ENCODE data around the gene NCOA3.
A peak's percentile ranks its signal among the peaks of the same experiment; 100 is the strongest.

The NCOA3 gene

DNA sequence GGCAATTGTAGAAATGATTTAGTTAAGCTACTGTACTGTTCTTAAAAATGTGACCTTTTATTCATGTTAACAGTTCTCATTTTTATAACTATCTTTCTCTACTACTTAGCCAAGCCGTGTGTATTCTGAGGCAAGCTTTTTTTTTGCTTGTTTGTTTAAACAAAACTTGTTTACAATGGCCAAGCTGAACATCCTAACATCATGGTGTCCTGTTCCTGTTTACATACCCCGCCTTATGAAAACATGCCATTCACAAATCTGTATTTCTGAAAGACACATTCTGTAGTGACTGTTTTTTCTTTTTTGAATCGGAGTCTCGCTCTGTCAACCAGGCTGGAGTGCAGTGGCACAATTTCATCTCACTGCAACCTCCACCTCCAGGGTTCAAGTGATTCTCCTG, 140.9 kb downstream of the NCOA3 start:
- DNase-seq = no peak

DNA sequence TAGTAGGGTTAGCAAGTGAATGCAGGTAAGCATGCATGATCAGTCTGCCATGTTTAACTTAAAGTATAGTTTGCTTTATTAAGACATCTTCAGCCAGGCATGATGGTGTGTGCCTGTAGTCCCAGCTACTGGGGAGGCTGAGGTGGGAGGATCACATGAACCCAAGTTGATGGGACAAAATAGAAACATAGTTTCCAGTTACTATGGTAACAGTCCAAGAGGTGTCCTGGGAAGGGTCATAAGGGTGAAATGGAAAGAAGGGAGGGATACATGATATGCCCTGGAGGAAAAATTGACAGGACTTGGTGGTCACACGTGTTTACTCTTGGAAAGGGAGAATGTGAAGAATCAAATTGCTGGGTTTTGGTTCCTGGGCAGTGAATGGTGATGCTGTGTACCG, 143.9 kb downstream of the NCOA3 start:
- no peak for DNase-seq

DNA sequence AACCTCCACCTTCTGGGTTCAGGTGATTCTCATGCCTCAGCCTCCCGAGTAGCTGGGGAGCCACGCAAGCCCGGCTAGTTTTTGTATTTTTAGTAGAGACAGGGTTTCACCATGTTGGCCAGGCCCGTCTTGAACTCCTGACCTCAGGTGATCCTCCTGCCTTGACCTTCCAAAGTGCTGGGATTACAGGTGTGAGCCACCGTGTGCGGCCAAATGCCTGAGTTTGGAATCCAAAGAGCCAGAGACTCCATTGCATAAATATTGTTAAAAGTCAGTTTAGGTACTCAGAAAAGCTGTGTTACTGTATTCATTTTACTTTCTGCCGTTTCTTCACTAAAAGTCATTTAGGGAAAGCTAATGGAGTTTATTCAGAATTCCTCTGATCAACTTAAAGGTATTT, 146.3 kb downstream of the NCOA3 start:
- DNase-seq = no peak

DNA sequence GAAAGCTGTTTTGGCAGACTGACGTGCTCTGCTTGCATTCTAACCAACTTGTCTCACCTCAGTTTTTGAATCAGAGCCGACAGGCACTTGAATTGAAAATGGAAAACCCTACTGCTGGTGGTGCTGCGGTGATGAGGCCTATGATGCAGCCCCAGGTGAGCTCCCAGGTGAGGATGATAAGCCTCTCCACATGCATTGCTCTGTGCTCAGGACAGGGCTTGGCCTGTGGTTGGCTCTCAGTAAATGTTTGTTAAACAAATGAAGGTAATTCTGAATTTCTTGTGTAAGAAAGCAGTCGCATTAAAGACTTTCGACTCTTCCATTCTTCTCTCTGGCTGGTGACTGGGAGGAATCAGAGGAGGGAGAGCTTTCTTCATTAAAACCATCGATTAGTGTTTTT, 147.3 kb downstream of the NCOA3 start:
- DNase-seq = no peak

DNA sequence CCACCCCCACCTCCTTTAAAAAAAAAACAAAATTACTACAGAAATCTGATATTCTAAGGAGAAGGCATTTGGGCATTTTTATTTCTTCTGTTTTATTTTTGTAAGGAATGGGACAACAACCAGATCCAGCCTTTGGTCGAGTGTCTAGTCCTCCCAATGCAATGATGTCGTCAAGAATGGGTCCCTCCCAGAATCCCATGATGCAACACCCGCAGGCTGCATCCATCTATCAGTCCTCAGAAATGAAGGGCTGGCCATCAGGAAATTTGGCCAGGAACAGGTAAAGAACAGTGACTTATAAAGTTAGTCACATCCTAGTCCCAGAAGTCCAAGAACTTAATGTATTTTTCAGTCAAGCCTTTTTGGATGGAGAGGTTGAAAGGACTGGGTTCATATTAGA, 150.6 kb downstream of the NCOA3 start:
- no peak for DNase-seq

DNA sequence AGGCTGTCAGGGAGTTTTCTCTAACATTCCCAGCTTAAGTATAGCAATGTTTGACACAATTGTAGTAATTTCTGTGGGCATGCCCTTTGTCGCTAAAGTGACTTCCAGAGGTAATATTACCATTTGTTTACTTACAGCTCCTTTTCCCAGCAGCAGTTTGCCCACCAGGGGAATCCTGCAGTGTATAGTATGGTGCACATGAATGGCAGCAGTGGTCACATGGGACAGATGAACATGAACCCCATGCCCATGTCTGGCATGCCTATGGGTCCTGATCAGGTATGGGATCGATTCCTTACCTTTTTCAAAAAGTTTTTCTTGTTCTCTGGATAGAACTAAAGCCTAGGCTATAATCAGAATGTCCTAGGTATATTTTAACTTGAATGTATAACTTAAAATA, 151.1 kb downstream of the NCOA3 start:
- no peak for DNase-seq

DNA sequence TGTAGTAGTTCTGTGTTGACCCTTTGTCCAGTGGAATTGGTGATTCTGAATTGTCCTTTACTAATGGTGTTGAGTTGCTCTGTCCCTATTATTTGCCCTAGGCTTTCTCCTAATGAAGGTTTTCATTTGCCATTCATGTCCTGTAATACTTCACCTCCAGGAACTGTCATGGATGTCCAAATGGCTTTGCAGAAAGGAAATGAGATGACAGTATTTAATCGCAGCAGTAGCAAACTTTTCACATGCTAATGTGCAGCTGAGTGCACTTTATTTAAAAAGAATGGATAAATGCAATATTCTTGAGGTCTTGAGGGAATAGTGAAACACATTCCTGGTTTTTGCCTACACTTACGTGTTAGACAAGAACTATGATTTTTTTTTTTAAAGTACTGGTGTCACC, 152.2 kb downstream of the NCOA3 start:
- DNase-seq = no peak

DNA sequence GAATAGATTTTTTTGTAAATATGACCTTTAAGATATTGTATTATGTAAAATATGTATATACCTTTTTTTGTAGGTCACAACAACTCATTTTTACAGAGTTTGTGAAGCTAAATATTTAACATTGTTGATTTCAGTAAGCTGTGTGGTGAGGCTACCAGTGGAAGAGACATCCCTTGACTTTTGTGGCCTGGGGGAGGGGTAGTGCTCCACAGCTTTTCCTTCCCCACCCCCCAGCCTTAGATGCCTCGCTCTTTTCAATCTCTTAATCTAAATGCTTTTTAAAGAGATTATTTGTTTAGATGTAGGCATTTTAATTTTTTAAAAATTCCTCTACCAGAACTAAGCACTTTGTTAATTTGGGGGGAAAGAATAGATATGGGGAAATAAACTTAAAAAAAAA, 152.7 kb downstream of the NCOA3 start:
- DNase-seq = no peak

DNA sequence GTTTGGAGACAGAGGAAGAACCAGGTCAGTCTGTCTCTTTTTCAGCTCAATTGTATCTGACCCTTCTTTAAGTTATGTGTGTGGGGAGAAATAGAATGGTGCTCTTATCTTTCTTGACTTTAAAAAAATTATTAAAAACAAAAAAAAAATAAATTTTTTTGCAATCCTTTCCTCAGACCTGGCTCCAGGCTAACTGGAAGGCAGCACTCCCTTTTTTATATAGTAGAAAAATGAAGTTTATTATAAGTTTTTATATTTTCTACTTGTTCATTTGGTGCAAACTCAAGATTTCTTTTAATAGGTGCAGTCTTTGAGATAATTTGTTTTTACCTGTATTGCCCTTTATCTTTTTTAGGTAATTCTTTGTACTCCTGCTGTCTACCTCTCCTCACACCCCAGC, 153.9 kb downstream of the NCOA3 start:
- no peak for DNase-seq

DNA sequence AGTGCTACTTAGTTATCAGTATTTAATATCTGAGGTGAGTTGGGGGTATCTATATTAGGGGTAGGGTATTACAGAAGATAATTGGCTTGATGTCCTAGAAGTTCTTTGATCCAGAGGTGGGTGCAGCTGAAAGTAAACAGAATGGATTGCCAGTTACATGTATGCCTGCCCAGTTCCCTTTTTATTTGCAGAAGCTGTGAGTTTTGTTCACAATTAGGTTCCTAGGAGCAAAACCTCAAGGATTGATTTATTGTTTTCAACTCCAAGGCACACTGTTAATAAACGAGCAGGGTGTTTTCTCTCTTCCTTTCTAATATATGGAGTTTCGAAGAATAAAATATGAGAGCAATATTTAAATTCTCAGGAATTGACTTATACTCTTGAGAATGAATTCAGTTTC, 154.6 kb downstream of the NCOA3 start:
- no peak for DNase-seq

DNA sequence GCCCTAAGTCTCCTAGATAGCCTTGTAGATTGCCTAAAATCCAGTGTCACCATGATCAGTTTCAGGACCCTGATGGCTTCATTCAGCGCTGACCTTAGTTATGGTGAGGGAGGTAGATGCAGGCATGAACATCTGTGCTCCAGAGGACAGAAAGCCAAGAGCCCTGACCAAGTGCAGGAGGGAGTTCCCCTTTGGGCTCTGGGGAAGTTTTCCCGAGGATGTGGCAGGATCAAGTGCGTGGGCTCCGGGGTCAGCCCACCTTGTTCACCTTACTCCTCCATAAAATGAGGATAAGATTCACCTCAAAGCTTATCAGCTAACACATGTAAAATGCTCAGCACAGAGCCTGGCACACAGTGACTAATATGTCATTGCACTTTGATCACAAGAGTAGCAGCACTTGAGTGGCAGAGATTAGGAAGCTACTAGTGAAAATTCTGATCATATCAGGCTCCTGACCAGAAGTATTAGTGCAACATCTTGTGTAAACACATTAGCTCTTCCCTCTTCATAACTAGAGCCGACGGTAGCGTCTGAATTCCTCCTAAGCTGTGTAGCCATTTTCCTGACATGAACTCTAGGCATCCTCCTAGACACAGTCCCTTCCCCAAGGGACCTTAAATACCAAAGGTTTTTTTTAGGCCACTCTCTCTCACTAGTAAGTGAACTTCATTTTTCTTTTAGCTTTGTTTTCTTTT, 158.4 kb downstream of the NCOA3 start:
- DNase-seq = no peak

DNA sequence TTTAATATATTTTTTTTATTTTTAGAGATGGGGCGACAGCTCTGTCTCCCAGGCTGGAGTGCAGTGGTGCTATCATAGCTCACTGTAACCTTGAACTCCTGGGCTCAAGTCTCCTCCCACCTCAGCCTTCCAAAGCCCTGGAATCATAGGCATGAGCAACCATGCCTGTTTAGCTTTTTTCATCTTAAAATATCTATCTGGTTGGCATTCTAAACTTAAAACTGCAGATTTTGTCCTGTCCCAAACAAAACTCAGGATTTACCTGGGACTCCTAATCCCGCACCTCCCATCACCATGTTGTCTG, 158.9 kb downstream of the NCOA3 start:
- no peak for DNase-seq

DNA sequence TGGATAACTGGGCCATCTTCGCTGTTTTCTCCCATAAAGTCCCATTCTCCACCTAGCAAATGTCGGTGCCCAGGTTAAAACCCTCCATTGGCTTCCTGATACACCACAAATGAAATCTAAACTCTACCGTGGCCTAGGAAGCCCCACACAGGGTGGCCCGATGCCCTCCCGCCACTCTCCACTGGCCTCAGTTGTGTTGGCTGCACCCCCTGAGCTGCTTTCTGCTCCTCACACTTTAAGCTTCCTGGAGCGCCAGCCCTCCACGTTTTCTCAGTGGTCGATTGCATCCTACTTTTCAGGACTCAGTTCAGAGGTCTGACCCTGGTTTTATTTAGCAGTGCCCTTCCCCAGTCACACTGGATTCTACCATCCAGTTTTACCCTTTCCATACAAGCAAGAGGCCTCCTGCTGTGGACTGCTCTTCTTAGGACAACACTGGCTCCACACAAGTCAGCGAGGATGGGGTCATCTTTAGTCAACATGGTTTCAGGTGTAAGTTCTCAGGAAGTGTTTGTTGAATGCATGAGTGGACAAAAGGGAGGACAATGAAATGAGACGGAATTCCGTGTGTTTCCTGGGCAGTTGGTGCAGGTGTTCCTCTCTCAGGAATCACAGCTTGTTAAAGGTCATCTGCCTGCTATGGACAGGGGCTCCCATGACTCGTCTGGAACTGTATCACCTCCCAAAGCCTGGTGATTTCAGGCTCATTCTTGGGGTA, 159.5 kb downstream of the NCOA3 start:
- DNase-seq = no peak

DNA sequence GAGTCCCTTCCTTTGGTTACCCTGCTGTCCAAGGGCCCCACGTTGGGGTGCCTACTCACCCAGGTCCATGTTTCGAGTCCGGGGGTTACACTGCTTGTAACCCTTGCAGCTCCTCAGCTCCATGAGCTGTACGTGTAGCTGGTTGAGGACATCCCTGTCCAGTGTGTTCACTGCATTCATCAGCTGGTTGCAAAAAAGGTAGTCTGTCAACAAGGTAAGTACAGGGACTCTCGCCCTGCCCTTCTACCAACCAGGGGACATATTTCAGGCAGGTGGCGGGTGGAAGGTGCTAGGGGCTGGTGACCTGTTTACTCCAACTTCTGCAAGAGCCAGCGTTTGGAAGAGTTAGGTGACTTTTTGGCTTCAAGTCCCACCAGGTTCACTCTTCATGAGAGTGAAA, 160.0 kb downstream of the NCOA3 start:
- no peak for DNase-seq

DNA sequence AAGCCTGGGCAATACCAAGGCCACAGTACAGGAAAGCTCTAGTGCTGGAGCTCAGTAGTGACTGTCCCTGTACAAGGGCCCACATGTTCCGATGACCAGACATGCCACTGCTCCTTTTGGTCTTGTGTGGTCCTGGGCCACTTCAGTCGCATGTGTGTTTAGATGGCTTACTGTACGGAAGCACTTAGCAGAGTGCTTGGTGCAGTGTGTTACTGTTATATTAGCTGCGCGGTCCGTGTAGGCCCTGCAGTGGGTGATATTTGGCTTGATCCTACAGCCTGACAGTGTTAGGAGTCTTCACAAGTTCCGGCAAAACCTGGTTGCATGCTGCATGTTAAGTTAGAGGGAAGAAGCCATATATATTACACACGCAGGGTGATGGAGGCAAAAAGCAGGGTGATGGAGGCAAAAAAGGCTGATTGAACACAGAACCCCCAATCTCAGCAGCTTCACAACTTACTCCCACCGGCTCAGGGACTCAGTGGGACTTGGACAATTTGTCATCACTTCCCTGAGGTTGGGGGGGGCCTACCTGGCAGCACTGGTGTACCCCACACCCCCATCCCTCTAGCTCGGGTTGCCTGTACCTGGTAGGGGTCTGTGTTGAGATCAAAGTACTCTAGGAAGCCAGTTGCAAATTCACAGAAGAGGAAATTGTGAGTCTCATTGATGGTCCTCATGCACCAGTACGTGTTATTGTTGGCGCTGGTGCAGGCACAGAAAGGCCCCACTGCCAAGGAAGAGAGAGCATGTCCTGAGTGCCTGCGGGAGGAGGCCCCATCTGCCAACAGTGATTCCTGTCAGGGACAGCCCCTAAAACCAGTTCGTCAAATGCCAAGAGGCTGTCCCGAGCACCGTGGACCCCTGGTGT, 161.0 kb downstream of the NCOA3 start:
- DNase-seq = no peak

DNA sequence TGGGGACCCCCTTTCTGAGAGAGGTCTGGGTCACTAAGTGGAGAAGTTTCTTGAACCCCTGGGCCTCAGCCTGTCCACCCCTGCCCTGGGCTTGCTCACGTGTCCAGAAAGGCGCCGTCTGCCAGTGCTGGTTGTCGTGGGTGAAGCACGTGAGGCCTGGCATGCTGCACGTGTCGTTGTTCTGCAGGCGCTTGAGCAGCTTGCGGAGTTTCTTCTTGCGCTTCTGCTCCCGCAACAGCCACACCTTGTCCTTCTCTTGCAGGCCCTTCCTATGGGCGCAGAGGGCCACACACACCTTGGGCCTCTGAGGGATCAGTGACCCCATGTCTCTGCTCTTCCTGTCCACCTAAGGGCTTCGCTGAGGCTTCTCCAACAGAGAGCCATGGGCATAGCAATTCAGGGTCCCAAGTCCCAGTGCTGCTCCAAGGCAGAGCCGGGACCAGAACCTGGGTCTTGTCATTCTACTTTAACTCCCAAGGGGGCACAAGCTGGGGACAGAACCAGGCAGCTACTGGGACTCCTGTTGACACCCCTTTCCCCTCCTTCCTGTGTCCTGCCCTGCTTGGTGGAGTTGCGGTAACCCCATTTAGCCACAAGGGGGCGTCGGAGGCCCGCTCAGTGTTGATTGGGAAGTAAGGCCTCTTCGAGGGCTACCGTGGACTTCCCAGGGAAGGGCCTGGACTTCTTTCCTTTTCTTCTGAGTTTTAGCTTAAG, 161.8 kb downstream of the NCOA3 start:
- peak; percentile 36 to 63 (median 56) for DNase-seq

DNA sequence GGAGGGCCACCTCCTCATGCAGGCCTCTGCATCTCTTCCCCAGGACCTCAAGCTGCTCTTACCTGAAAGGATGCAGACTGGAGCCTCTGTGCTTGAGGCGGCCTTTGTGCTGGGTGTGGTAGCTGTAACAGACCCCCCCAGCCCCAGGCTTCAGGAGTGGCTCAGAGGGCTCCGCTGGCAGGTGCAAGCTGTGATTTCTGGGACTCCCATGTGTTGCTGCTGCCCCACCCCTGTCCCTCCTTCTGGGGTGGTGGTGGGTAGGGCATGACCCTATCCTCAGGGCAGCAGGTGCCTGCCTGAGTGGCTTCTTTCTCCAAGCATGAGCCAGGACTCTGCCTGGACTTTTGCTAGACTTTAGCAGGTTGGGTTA, 162.4 kb downstream of the NCOA3 start:
- DNase-seq = no peak

DNA sequence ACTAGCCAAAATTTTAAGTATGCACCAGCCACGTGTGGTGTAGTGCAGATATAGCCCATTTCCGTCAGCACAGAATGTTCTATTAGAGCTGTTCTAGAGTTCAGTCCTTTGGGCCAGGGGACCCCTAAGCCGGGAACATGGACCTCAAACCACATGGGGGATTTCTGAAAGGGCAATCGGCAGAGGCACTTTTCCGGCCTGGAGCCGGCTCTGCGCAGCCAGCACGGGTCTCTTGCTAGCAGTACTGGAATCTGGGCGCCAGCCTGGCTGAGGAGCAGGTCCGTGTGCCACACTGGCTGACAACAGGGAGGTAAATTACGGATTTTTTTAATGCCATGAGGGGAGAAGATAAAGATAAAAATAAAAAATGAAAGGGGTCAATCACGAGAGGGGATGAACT, 163.1 kb downstream of the NCOA3 start:
- no peak for DNase-seq

DNA sequence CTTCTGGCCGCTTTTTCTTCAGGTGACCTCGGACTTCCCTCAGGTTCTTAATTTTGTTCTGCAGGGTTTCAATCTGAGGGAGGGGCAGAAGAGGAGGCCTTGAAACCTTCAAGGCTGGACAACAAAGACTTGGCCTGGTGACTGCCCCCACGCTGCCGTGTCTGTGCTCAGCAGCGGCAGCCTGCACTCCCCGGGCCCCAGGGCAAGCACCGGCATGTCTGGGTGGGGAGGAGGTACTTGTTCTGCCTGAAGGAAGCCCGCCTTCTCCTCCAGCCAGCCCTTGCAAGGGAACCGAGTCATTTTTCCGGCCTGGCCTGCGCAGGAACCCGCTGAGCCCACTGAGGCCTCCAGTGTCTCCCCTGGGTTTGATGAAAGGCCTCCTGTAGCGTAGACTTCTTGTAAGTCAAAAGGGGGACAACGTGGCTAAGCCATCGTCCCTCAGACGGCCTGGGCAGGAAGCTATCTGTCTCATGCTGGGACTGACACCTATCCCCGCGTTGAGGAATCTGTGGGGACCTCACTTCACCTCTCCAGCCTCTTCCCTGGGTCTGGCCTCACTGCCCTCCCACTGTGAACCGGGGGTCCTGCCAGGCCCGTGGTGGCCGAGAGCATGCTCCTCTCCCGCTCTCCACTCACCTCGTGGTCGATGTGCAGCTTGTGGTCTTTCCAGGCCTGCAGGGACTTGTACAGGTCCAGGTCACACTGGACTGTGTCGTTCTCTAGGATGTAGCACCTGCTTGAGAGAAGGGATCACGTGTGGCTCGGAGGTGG, 163.7 kb downstream of the NCOA3 start:
- no peak for DNase-seq

DNA sequence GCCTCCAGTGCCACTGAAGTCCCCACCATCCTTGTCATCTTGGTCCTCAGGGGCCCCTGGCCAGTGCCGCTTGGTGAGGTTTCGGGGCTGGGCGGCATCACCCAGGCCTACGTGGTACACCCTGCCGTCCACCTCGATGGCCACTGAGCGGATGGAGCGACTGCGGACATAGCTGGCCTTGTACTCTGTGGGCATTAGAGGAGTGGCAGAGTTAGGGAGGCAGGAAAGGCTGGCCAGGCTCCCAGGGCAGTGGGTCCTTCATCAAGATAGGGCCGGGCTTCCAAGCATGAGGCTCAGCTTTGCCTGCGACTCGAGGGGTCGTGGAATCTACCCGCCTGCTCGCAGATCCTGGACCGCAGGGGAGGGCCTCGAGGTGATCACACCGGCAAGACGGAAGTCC, 164.6 kb downstream of the NCOA3 start:
- DNase-seq = no peak

DNA sequence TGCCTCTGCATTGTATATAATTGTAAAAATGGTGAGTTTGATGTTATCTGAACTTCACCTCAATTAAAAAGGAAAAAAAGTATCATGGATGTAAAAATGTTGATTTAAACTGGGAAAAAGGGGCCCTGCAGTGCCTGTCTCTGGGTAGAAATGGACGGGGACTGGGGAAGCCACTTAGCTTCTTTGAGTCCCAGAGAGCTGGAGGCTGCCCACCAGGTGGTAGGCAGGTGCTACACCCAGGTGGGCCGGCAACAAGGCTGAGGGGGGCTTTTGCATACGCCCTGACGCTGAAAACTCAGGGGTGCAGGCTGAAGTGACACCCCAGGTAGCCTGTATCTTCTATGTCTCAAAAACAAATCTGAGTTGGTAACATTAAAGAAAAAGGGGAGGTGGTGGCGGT, 165.4 kb downstream of the NCOA3 start:
- DNase-seq = no peak

DNA sequence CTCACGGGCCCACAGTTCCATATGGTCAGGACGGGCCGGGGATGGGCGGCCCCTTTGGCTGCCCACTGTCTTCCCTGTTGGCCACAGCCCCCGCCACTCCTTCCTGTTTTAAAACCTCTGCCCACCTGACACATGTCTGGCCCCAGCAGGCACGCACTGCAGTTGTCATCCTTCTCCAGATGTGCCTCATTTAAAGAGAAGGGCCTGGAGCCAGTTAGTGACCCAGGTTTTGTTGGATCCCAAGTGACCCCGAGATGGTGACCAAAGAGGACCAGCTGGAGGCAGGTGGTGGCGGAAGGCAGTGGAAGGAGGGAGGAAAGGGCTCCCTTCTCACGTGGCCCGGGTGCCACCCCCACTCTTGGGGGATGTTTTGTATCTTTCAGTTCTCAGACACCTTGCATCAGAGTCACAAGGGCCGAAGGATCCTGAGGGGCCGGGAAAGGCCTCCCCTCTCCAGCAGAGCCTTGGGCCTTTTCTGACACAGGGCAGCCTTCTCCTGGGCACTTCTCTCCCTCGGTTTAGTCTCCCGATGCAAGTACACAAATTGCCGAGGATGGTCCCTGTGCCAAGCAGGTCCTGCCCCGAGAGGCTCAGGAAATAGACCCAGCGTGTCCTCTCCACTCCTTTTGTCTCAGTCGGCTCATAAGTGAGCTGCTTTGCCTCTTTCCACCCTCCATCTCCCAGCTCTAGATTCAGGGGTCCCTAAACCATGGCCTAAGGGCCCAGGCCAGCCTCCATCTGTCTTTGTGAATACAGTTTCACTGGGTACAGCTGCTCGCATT, 166.0 kb downstream of the NCOA3 start:
- no peak for DNase-seq
